Ascending aorta (tissue), 2 donors: Measurements from ENCODE around the gene SIGLEC5. TPM values are rescaled to one million over a fixed set of nuclear protein-coding genes. Genes with fewer than 3 reads are reported as not detected.
"Not testable (repeated sequence)": the region's sequence is repeated elsewhere in the genome, so short reads cannot be mapped to it uniquely, and the experiment has no call there.

Experiments
- DNase-seq, 2 donors: peaks; one replicate each; pipeline ENCODE4 v3.0.0-alpha.2; 2019; ENCODE audit warnings: low spot score in 2 of 2
- H3K27ac ChIP-seq, 2 donors: fragments of 200-600 bp; sonication (generic); one replicate each; pipeline ENCODE4 v1.5.1; 2016 to 2017; ENCODE audit warnings: mild to moderate bottlenecking in 1 of 2
- H3K27me3 ChIP-seq: fragments of 200-600 bp; sonication (generic); one replicate; pipeline ENCODE4 v1.5.1; 2017
- H3K36me3 ChIP-seq, 2 donors: fragments of 200-600 bp; sonication (generic); one replicate each; pipeline ENCODE4 v1.5.1; 2016
- H3K4me1 ChIP-seq, 2 donors: fragments of 200-600 bp; sonication (generic); one replicate each; pipeline ENCODE4 v1.5.1; 2016 to 2017; ENCODE audit warnings: mild to moderate bottlenecking in 1 of 2
- H3K4me3 ChIP-seq, 2 donors: fragments of 200-600 bp; sonication (generic); one replicate each; pipeline ENCODE4 v1.5.1; 2016 to 2017; ENCODE audit warnings: mild to moderate bottlenecking in 1 of 2
- H3K9me3 ChIP-seq, 2 donors: fragments of 200-600 bp; sonication (generic); one replicate each; pipeline ENCODE4 v1.5.1; 2016
- intact Hi-C: fragments of 100-400 bp; cut with DNase I; formaldehyde crosslinking; loops from one replicate; pipeline ENCODE4 v1.15.1; 2023
- total RNA-seq: library from RNA; depleted of rRNA; stranded (reverse); fragments of >200 nt; gene quantifications from one replicate; pipeline ENCODE4 v1.1.0, GENCODE V29; 2016
- TF ChIP-seq, protein P1 (sequence below), 3 experiments: fragments of 200-600 bp in 2 of 3; fragments of 450-650 bp in 1 of 3; sonication (generic) in 2 of 3; IDR thresholded peaks; one replicate each; pipeline ENCODE4 v1.5.1; 2016 to 2019; ENCODE audit warnings: antibody characterized with exemption in 3 of 3, mild to moderate bottlenecking in 1 of 3, moderate library complexity in 1 of 3

SIGLEC5 gene
- total RNA-seq, 1 donor from 2014 or later = not detected

DNA sequence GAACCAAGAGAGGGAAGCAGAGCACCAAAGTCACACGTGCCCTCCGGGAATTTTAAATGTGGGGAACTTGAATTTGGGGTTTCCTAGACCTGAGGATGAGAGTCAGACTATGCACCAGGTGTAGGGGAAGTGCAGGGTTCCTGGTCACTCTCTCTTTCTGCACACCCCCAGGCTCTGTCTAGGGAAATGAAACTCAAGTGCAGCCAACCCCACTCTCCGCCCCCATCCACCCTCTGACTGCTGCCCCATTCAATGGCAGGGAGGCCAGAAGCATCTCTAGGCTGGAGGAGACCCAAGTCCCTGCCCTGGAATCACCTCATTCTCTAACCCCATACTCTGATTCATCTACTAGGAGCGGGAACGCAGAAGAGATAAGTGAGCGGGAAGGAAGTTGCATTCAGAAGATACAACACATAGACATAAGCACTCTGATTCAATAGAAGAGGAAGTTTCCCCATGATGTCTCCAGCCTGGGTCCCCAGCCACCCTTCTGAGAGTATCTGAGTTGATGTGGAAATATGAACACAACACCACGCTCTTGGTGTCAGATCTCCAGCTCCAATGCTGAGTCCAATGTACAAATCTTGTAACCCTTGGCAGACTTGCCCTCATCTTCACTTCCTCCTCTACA, 21.1 kb upstream of the SIGLEC5 start:
- no peaks in the 10 kb centered on the region for H3K36me3 ChIP-seq
- H3K4me3 ChIP-seq = no peak overlapping the region
- H3K4me1 ChIP-seq = no peaks in the 10 kb centered on the region
- no peaks in the 10 kb centered on the region for H3K9me3 ChIP-seq
- TF ChIP-seq, protein P1, sequence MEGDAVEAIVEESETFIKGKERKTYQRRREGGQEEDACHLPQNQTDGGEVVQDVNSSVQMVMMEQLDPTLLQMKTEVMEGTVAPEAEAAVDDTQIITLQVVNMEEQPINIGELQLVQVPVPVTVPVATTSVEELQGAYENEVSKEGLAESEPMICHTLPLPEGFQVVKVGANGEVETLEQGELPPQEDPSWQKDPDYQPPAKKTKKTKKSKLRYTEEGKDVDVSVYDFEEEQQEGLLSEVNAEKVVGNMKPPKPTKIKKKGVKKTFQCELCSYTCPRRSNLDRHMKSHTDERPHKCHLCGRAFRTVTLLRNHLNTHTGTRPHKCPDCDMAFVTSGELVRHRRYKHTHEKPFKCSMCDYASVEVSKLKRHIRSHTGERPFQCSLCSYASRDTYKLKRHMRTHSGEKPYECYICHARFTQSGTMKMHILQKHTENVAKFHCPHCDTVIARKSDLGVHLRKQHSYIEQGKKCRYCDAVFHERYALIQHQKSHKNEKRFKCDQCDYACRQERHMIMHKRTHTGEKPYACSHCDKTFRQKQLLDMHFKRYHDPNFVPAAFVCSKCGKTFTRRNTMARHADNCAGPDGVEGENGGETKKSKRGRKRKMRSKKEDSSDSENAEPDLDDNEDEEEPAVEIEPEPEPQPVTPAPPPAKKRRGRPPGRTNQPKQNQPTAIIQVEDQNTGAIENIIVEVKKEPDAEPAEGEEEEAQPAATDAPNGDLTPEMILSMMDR (IDR thresholded peaks at IDR 0.05) = no peak
- H3K27me3 ChIP-seq = no peaks in the 10 kb centered on the region
- no peak for DNase-seq
- H3K27ac ChIP-seq = no peak overlapping the region
- intact Hi-C loops = no loop called here

DNA sequence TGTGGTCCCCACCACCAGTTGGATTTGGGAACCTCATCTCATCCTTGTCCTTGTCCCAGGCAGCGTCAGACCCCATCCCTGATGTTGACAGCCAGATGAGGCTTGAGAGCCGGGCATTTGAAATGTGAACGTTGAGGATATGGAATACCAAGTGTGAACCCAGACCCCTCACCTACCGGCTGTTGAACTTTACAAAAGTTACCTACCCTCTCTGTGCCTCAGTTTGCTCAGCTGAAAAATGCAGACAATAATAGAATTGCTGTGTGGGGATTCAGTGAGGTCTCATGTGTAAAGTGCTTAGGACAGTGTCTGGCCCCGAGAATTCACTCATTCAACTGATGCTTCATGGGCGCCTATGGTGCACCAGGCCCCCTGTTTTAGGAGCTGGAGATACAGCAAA, 17.1 kb upstream of the SIGLEC5 start:
- Histone ChIP-seq H3K4me1 (no peaks in the 10 kb centered on the region), H3K9me3 (no peaks in the 10 kb centered on the region), H3K27ac (no peak overlapping the region), H3K27me3 (no peaks in the 10 kb centered on the region), H3K4me3 (no peak overlapping the region), H3K36me3 (no peaks in the 10 kb centered on the region)
- TF ChIP-seq, protein P1 (IDR thresholded peaks at IDR 0.05) = no peak
- intact Hi-C loops = no loop called here
- no peak for DNase-seq

DNA sequence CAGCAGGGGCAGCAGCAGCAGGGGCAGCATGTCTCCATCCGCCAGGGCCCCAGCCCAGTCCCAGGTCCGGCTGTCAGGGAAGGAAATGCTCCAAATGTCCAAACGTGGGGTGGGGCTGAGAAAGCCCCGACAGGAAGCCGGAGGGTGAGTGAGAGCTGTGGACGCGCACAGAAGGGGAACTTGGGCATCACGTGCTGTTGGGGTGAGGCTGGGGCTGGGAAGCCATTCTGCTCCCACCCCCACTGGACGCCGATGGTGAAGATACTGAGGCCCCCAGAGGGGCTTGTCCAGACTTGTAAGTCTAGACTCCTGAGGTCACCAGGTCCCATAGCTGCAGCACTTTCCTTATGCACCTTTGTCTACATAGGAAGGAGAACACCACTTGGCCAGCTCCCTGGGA, 16.5 kb upstream of the SIGLEC5 start, which contains the start of gene SIGLEC14:
TSS of gene SIGLEC14 (minus strand) at position 96 of the 400 bp plus-strand sequence. CDS start at position 30, 66 bp downstream.
- intact Hi-C loops, H3K4me3 ChIP-seq, H3K27ac ChIP-seq: not testable (repeated sequence)

DNA sequence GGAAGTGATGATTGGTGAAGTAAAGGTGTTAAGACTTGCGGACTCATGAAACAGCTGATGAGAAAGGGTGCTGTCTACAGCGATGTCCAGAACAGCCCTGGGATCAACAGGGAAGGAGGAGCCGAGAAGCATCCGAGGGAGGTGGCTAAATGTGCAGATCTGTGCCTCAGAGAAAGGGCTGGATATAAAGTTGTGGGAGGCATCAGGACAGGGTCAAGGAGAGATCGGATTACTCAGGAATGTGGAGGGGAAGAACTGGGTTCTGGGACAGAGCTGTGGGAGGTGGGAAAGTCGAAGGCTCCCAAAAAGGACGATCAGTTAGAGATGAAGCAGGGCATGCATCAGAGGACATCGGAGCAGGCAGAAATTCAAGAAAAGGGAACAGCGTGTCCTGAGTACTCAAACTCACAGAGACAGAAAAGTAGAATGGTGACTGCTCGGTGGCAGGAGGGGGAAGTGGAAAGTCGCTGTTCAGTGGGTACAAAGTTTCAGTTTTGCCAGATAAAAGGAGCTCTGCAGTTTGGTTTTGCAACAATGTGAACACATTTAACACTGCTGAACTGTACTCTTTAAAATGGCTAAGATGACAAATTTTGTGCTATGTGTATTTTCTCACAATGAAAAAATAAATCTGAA, 14.6 kb upstream of the SIGLEC5 start:
- Histone ChIP-seq H3K4me1 (no peaks in the 10 kb centered on the region), H3K9me3 (no peaks in the 10 kb centered on the region), H3K27ac (no peak overlapping the region), H3K36me3 (no peaks in the 10 kb centered on the region), H3K4me3 (no peak overlapping the region), H3K27me3 (no peaks in the 10 kb centered on the region)
- intact Hi-C loops = no loop called here
- TF ChIP-seq, protein P1 (IDR thresholded peaks at IDR 0.05) = no peak
- no peak for DNase-seq

More for the DNA sequence above, 16.5 kb upstream of the SIGLEC5 start, which contains the start of gene SIGLEC14:
- DNase-seq, H3K36me3 ChIP-seq, H3K4me1 ChIP-seq, H3K9me3 ChIP-seq, H3K27me3 ChIP-seq: not testable (repeated sequence)

DNA sequence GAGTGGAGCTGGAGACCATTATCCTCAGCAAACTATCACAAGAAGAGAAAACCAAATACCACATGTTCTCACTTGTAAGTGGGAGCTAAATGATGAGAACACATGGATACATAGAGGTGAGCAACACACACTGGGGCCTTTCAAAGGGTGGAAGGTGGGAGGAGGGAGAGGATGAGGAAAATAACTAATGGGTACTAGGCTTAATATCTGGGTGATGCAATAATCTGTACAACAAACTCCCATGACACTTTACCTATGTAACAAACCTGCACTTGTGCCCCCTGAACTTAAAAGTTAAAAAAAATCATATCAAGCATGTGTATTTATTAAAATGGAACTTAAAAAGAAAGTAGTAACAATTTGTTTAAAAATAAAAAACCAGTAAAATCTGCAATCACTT, 11.4 kb upstream of the SIGLEC5 start:
- no peak for DNase-seq
- no peak overlapping the region for H3K4me3 ChIP-seq
- no peak overlapping the region for H3K27ac ChIP-seq
- H3K4me1 ChIP-seq = no peaks in the 10 kb centered on the region
- intact Hi-C loops = no loop called here
- no peaks in the 10 kb centered on the region for H3K36me3 ChIP-seq
- TF ChIP-seq, protein P1 (IDR thresholded peaks at IDR 0.05) = no peak
- H3K9me3 ChIP-seq = no peaks in the 10 kb centered on the region
- no peaks in the 10 kb centered on the region for H3K27me3 ChIP-seq

DNA sequence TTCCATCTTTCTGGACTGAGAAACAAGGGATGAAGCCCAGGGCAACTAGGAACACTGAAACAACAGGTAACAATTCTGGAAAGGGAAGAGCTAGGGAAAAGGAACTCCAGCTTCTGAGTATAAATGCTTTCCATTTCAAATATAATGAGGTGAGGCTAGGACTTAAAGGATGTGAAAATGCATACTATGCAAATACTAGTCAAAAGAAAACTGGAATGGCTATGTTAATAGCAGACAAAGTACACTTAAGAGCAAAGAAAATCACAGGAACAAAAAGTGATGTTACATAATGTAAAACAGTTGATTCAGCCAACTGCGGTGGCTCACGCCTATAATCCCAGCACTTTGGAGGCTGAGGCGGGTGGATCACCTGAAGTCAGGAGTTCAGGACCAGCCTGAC, 10.2 kb upstream of the SIGLEC5 start:
- intact Hi-C loops = no loop called here
- Histone ChIP-seq H3K9me3 (no peaks in the 10 kb centered on the region), H3K36me3 (no peaks in the 10 kb centered on the region), H3K27me3 (no peaks in the 10 kb centered on the region), H3K27ac (no peak overlapping the region), H3K4me3 (no peak overlapping the region), H3K4me1 (no peaks in the 10 kb centered on the region)
- no peak for DNase-seq
- TF ChIP-seq, protein P1 (IDR thresholded peaks at IDR 0.05) = no peak
